Hepatocyte (in vitro differentiated cells): Measurements from ENCODE around the gene SHC3.

ENCODE experiments used
- EZH2phosphoT487 ChIP-seq: fragments of 200-600 bp; sonication (generic); IDR thresholded peaks from one replicate; pipeline ENCODE4 v1.6.1; 2018; ENCODE audit warnings: antibody characterized with exemption, mild to moderate bottlenecking, low read depth, moderate library complexity; ENCODE audit not compliant: unreplicated experiment, severe bottlenecking
- TF ChIP-seq, protein P1 (sequence below): fragments of 200-600 bp; sonication (generic); IDR thresholded peaks from 2 replicates; pipeline ENCODE4 v1.5.1; 2016; ENCODE audit warnings: antibody characterized with exemption, mild to moderate bottlenecking; ENCODE audit not compliant: poor library complexity

DNA sequence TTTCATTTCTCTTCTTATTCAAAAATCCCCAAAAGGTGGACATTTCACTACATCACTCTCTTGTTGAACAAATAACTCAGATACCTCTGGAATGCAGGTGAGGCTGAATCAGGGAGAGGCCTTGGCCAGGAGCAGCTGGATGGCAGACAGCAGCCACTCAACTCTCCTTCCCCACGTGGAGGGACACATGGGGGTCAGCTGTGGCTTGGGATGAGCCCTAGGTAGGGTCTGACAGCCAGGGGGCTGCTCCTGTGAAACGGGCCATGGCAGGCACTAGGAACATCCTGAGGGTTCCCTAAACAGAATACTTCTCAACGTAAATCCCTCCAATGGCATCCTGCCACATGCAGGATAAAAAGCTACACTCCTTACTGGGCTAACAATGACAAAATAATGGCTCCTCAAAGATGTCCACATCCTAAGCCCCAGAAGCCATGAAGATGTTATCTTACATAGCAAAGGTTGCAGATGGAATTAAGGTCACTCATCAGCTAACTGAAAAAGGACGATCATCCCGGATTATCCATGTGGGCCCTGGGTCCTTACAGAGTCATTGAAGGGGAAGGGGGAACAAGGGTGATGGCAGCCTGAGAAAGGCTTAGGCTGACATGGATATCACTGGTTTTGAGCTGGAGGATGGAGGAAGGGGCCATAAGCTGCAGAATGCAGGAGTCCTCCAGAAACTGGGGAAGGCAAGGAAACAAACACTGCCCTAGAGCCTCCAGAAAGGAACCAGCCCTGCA is 218.7 kb downstream of the SHC3 start:
- TF ChIP-seq, protein P1, sequence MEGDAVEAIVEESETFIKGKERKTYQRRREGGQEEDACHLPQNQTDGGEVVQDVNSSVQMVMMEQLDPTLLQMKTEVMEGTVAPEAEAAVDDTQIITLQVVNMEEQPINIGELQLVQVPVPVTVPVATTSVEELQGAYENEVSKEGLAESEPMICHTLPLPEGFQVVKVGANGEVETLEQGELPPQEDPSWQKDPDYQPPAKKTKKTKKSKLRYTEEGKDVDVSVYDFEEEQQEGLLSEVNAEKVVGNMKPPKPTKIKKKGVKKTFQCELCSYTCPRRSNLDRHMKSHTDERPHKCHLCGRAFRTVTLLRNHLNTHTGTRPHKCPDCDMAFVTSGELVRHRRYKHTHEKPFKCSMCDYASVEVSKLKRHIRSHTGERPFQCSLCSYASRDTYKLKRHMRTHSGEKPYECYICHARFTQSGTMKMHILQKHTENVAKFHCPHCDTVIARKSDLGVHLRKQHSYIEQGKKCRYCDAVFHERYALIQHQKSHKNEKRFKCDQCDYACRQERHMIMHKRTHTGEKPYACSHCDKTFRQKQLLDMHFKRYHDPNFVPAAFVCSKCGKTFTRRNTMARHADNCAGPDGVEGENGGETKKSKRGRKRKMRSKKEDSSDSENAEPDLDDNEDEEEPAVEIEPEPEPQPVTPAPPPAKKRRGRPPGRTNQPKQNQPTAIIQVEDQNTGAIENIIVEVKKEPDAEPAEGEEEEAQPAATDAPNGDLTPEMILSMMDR = no peak
- TF ChIP-seq EZH2phosphoT487 = no peak
